ENCODE data around the gene ZCCHC24.

ZCCHC24 gene

DNA sequence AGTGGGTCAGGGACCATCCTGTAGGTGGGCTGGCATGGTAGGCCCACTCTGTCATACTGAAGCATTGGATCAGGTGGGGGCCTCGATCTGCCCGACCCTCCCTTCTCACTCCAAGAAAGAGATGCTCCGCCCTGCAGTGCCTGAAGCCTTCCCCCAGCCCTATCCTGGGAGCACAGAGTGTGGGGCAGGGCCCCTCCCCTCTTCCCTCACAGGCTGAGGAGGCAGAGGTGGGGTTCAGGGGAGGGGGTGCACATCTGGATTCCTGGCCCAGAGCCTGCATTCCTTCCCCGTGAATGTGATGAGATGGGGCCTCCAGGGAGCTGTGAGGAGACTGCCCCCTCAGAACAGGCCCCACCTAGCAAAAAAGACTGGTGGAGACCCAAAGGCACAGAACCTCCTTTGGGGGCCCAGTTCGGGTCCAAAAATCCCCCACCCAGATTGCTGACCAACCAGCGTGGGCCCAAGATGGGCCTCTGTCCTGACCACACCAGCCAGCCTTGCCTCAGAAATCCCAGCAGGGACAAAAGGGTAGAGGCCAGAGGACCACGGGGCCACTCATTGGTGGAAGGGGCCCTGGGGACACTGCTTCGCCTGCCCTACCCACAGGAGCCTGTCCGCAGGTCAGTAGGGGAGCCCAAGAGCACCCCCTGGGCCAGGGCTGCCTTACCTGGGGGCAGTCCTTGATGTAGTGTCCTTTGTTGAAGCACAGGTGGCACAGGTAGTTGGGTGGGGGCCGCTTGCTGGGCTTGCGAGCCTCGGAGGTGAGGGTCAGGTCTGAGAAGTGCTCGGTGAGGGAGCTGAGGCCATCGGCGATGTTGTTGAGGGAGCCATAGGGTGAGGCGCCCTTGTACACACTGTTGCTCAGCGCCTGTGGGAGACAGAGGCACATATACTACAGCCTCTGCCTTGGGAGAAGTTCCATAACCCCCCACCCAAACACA lies 13.3 kb downstream of the ZCCHC24 start:
- DNase-seq (ENCODE audit: low read depth in 3 of 3, low spot score in 1 of 3): no peak

DNA sequence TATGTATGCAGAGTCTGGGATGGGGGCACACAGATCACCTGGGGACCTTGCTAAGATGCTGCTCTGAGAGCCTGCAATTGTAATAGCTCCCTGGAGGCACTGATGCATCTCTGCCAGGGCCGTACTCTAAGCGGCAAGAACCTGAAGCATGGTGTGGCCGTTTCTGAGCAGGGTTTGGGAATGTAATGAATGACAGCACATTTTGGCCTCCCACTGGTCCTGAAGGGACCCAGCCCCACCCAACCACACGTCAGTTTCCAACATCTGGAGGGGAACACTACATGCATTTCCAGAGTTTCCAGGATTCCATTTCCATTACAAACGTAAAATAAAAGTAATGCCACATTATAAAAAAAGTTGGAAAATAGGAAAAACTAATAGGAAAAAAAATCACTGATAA lies 14.0 kb downstream of the ZCCHC24 start:
- no peak for DNase-seq (ENCODE audit: low read depth in 3 of 3, low spot score in 1 of 3)

DNA sequence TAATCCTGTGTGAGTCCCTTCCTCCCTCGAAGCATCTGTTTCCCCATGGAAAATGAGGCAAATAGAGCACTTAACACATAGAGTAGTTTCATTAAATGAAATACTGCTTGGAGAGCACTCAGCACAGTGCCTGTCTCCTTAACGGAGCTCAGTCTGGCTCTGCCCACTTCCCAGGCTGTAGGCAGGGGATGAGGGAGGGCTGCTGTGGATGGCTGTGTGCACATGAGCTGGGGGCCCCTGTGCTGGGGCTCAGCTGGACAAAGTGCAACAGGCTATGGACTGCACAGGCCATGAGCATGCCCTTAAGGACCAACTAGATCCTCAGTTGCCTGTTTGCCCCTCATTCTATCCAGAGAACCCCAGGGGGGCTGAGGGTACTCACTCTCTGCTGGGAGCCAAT lies 14.5 kb downstream of the ZCCHC24 start:
- no peak for DNase-seq (ENCODE audit: low read depth in 3 of 3, low spot score in 1 of 3)

DNA sequence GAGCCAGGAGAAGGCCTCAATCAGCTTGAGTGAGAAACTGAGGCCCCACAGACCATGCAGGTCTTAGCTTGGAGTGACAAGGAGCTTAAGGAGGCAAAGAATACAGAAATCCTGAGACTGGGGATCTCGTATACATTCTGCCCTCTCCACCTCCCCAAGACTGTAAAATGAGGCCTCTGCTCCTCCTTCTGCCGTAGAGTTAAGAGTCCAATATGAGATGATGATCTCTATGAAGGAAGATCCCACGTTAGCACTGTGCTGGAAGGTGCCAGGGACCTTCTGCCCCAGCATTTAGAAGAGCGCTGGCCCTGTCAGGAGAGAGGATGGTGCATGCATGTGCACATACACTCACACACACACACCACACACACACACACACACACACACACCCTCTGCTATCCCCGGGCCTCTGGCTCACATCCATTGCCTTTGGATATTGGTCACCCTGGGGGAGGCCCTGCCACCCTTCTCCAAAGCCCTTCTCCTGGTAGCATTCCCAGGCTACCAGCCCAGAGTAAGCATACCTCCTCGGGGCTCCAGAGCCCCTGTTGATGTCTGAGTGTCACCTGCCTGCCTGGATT lies 15.0 kb downstream of the ZCCHC24 start:
- DNase-seq (ENCODE audit: low read depth in 3 of 3, low spot score in 1 of 3): no peak

DNA sequence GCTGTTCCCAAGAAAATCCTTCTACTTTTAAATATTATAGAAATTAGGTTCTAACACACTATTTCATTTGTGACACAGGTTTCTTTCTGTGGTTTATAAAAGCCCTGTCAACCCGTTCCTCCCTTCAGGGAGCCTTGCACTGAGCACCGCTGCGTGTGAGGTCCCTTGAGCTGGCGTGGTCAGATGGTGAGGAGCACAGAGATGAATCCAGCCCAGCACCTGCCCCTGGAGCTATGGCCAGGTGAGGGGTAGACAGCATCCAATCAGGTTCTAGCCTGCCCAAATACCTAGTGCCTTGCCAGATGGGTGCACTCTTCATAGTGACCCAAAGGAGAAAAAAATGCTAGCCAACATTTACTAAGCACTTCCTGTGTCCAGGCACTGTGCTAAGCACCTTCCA lies 15.7 kb downstream of the ZCCHC24 start:
- no peak for DNase-seq (ENCODE audit: low read depth in 3 of 3, low spot score in 1 of 3)

DNA sequence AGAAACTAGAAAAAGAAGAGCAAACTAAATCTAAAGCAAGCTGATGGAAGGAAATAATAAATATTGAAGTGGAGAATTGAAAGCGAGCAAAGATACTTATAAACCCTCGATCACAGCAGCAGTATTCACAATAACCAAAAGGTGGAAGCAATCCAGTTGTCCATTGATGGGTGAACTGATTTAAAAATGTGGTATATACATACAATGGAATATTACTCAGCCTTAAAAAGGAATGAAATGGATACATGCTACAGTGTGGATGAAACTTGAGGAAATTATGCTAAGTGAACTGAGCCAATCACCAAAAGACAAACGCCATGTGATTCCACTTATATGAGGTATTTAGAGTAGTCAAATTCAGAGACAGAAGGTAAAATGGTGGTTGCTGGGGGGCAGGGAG lies 17.5 kb downstream of the ZCCHC24 start:
- DNase-seq (ENCODE audit: low read depth in 3 of 3, low spot score in 1 of 3): no peak

DNA sequence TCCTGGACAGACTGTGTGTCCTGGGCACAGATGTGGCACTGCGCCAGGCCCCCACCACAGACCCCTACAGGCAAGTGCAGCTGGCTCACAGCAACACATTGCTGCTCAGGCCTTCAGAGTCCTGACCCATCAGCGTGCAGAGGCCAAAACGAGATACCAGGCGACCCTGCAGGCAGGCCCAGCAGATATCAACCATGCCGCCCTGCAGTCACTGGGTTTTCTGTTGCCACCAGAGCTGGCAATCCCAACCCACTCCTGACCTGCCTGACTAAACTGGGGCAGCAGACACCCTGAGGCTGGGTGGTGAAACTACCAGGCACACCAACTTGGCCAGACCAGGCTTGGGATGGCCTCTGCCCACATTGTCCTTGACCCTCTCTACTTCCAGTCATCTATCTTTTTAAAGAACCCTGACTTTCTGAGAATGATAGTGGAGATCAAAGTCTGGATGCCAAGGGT lies 20.3 kb downstream of the ZCCHC24 start:
- DNase-seq (ENCODE audit: low read depth in 3 of 3, low spot score in 1 of 3): no peak

DNA sequence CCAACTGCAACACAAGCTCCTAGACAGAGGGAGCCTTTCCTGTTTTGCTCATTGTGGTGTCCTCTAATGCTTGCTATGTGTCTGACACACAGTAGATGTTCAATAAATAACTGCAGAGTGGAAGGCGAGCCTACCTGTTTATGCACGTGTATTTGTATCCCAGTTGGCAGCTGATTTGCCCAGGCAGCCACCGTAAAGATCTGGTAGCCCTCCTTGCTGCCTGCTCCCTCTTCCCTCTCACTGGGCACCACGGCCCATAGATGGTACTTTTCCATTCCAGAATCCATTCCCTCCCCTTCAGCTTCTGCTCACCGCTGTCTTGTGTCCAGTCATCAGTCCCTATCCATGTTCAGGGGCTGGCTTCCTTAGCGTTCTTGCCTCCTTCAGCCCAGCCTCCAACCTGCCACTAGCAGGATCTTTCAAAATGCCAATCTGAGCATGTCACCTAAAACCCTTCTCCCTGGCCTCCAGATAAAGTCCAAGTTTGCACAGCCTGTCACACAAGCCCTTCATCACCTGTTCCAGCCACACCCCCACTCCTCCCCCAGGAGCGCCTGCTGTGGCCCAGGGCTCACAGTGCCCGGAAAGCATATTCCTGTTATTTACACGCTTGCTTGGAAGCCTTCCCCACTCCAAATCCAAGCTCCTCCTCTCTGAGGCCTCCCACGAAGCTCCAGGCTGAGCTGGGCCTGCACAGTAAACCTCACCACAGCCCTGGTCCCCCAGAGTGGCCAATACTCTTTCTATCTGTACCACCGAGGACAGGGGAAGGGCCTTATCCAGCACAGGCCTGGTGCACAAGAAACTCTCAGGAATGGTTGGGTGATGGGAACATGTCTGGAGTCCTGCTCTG lies 21.0 kb downstream of the ZCCHC24 start:
- DNase-seq (ENCODE audit: low read depth in 3 of 3, low spot score in 1 of 3): no peak

DNA sequence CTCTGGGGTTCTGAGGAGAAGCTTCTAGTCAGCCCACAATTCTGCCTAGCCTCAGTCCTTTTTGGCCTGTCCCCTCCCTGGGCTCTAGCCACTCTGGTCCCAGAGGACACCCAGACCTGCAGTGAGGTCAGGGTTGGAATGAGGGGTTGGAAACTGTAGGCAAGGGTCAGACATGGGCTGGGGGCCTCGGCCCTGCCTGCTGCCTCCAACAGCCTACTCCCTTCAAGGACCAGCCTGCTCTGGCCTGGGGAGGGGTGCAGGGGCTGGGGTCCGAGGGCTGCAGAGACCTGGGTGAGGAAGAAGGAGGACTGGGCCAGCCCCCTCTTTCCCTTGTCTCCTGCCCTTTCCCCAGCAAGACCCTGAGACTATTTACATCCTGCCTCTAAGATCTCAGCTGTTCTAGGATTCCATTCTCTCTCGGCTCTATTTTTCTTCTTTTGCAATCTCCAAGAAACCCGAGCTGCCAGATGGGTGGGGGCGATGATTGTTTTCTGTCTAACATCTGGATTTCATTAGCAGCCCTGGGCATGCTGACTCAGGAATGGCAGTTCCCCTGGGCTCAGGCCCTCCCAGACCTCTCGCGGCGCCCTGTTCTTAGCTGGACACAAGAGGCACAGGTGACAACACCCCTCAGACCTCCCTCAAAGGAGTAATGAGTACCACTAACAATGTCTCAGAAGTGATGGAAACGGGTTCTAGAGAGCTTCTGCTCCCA lies 23.1 kb downstream of the ZCCHC24 start:
- DNase-seq (ENCODE audit: low read depth in 3 of 3, low spot score in 1 of 3): no peak

DNA sequence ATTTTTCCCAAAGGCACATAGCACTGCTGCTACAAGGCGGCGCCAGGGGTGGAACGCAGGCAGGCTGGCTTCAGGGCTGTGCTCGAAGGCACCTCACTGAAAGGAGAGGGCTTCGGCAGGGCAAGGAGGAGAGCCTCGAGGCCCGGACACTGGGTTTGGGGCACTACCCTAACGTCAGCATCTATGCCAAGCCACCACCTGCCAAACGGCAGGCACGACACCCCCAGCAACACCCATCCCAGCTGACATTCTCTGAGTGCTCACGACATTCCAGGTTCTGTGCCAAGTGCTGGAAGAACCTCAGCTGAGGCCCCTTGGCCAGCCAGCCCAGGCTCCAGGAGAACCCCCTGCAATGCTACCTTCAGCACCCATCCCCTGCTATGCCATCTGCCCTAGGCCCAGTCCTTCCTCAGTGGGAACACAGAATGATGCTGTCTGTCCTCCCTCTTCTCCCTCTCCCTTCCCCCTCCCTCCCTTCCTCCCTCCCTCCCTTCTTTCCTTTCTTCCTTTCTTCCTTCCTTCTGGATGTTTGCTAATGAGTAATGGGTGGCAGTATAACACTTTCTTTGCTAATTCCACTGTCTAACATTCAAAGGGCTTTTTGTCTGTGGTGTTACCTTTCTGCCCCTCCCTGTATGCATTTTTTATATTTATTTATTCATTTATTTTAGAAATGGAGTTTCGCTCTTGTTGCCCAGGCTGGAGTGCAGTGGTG lies 24.3 kb downstream of the ZCCHC24 start:
- DNase-seq (ENCODE audit: low read depth in 3 of 3, low spot score in 1 of 3): no peak

DNA sequence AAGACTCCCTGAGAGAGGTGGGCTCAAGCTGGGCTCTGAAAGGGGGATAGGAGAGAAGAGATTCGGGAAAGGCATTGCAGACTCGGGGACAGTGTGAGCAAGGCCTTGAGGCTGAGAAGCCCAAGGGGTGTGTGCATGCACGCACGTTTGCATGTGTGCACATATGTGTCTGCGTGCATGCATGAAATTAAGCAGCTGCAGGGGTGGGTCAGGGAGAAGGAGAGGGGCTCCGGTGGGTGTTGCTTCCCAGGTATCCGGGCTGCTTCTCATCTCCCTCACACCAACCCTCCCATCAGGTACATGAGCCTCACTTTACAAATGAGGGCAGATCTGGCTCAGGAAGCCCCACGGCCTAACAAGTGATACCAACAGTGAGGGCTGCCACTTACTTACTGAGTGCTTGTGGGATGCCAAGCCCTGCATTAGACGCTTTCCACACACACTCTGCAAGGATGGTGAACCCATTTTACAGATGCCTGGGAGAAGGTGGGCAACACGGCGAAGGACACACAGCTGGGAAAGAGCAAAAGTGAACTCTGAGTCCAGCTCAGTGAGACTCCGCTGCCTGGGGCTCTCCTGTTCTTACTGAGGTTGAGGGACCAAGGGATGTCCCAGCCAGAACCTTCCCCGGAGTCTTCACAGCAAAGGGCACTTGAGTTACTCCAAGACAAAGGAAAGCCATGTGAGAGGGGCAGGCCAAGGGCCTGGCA lies 26.4 kb downstream of the ZCCHC24 start:
- DNase-seq (ENCODE audit: low read depth in 3 of 3, low spot score in 1 of 3): no peak

DNA sequence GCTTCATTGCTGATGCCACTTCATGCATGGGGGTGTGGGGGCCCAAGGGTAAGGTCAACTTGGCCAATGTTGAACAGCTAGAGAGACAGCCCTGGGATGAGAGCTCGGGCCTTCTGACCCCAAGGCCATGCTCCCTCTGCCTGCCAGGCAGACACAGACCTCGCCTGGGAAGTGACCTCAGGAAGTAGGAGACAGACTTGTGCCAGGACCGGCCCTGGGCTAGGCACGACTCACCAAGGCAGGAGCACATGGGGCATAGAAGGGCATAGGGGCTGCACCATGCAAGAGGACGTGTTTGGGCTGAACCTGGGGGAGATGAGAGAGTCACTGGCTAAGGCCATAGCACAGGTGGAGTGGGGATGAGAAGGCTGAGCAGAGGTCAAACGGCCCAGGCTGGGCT lies 27.1 kb downstream of the ZCCHC24 start:
- no peak for DNase-seq (ENCODE audit: low read depth in 3 of 3, low spot score in 1 of 3)

DNA sequence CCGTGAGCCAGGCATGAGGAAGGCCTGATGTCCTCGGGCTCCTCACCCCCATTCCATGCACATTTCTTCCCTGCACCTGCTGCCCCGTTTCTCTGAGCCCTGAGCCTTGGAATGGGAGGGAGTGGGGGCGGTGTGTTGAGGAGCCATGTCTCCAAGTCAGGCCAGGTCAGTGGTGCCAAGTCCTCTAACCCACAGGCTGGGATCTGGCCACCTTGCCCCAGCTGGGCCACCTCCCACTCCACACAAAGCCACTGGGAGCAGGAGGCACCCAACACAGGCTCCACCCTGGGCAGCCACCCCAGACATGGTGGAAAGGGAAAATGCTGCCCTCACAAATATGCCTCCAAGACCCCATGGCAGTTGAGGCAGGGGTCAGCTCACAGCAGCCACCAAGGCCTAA lies 27.7 kb downstream of the ZCCHC24 start:
- DNase-seq (ENCODE audit: low read depth in 3 of 3, low spot score in 1 of 3): no peak

DNA sequence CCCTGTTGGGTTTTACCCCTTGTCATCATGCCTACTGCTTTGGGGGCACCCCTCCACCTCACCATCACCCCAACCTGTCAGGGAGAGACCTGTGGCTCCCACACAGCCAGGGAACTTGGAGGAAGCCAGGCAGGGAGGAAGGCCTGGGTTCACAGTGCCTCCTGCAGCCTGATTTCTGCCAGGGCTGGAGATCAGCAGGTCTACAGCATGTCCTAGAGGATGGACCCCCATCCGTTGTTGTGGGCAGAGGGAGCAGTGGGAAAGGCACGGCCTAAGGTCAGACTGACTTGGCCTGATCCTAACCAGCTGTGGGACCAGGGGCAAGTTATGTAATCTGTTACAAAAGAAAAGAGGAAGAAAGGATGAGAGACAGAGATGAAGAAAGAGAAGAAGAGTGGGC lies 28.2 kb downstream of the ZCCHC24 start:
- no peak for DNase-seq (ENCODE audit: low read depth in 3 of 3, low spot score in 1 of 3)

DNA sequence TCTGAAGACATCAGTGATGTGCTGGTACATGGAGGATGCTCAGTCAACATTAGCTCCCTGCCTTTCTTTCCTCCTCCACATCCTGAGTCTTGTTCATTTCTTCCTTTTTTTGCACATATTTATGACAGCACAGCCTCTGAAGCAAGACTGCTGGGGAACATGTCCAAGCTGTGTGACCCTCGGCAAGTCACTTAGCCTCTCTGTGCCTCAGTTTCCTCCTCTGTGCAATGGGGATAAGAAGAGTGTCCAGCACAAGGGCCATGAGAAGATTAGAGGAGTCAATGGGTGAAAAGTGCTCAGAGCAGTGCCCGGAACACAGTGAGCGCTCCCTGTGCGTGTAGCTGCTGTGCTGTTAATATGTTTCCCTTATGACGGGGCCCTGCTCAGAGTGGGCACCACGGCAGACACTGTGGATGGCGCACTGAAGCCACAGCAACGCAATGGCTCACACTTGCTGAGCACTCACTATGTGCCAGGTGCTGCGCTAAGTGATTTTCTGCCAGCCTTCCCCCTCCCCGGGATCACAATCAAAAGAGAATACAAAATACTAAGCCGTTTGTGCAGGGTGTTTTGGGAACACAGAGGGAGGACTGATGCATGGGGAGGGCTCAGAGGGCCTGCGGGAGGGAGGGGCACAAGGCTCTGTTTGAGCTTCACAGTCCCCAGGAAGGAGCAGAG lies 28.7 kb downstream of the ZCCHC24 start:
- no peak for DNase-seq (ENCODE audit: low read depth in 3 of 3, low spot score in 1 of 3)

DNA sequence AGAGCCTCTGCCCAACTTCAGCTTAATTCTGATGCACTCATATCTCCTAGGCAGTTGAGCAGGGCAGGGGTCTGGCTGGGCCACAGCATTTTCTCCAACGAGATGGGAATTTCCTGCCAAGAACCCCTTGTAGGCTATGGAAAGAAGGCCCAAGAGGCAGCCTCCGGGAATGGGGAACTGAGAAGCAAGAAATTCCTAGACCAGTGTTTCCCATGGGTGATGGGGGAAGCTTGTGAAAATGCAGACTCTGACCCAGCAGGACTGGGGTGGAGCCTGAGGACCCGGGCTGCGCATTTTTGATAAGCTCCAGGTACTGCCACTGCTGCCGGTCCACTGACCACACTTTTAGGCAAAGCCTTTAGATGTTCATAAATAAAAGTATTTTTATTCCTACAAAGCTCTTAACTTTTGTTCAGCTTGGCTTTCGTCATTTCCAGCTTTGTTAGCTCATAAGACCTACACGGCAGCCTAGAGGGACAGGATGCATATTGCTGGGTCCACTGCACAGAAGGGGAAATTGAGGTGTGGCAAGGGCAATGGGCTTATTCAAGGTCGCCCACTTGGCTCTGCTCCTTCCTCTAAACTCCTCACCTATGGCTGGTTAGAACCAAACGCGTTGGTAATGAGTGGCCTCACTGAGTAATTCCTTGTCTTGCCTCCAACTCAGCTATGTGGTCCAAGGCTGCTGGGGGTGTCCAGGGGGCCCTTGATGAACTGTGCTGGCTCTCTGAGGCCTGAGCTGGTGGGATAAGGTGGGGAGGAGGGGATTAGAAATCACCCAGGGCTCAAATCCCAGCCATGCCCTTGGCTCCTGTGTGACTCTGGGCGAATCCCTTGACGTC lies 29.5 kb downstream of the ZCCHC24 start:
- no peak for DNase-seq (ENCODE audit: low read depth in 3 of 3, low spot score in 1 of 3)

DNA sequence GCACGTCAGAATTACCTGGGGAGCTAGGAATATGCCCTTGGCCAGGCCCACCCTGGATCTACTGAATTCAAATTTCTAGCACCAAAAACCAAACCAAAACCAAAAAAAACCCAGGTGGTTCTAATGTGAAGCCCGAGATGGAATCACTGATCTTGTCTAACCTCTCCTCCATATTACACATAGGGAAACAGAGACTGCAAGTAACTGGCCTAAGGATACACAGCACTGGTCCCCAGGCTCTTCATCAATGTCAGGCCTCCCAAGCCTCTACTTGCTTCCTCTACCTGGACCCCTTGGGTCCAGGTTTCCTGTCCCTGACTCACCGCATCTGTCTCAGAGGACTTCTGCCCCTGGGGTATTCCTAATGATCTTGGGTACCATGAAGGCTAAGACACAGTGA lies 30.7 kb downstream of the ZCCHC24 start:
- no peak for DNase-seq (ENCODE audit: low read depth in 3 of 3, low spot score in 1 of 3)

DNA sequence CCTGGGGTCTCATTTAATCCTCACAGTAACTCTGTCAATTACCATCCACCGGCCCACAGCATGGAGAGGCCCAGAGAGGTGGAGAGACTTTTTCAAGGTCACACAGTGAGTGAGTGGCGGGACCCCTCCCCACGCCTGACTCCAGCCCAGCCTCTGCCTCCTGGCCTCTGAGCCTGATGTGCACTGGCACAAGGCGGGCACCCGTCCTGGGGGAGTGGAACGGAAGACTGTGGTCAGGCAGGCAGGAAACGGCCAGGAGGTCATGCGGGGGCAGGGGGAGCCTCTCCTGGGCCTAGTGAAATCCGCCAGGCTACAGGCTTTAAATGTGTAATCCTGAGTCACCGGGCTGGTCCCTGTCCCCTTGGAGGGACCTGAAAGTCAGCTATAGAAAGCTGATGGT lies 32.2 kb downstream of the ZCCHC24 start:
- no peak for DNase-seq (ENCODE audit: low read depth in 3 of 3, low spot score in 1 of 3)
